Activated CD8-positive, alpha-beta T cell treated with anti-CD3 and anti-CD28 coated beads, Interleukin-2, amount 10 ng/mL, durations not matched to agents 7 days and 5 days (primary cell): ENCODE data around the gene MBD5. TPM values are rescaled to one million over a fixed set of nuclear protein-coding genes. Genes with fewer than 3 reads are reported as not detected.

ENCODE experiments used
- ATAC-seq: fragments of 150-1000 bp; cut with Tn5 transposase; one replicate; pipeline ENCODE4 v1.10.0; 2021; ENCODE audit warnings: moderate library complexity
- CTCF ChIA-PET: fragments of 350-600 bp; sonication (Branson Sonifier 250); formaldehyde crosslinking; loops from one replicate; lab custom pipeline; 2021; ENCODE audit warnings: antibody characterized with exemption; lab: Charles Lee
- POLR2A ChIA-PET: fragments of 350-600 bp; sonication (Branson Sonifier 250); formaldehyde crosslinking; loops from one replicate; lab custom pipeline; 2021; ENCODE audit warnings: antibody characterized with exemption; lab: Charles Lee
- DNase-seq: peaks from one replicate; pipeline ENCODE4 v3.0.0-alpha.2; 2020
- H3K27ac Mint-ChIP-seq: one replicate; pipeline ENCODE4 v1.8.0; 2021; ENCODE audit warnings: mild to moderate bottlenecking, mixed read lengths
- H3K27me3 Mint-ChIP-seq: one replicate; pipeline ENCODE4 v1.8.0; 2021; ENCODE audit warnings: low read depth, mixed read lengths
- H3K36me3 Mint-ChIP-seq: one replicate; pipeline ENCODE4 v1.8.0; 2021; ENCODE audit warnings: low read depth, mixed read lengths
- H3K4me1 Mint-ChIP-seq: one replicate; pipeline ENCODE4 v1.8.0; 2021; ENCODE audit warnings: low read depth, mixed read lengths
- H3K4me3 Mint-ChIP-seq: one replicate; pipeline ENCODE4 v1.8.0; 2021; ENCODE audit warnings: mild to moderate bottlenecking, mixed read lengths
- H3K9me3 Mint-ChIP-seq: one replicate; pipeline ENCODE4 v1.8.0; 2022; ENCODE audit warnings: mixed read lengths; ENCODE audit not compliant: insufficient read depth
- total RNA-seq, 2 experiments: library from RNA; stranded (reverse); gene quantifications; one replicate each; pipeline ENCODE4 v1.2.3, GENCODE V29; 2021

The MBD5 gene
- total RNA-seq, 2 experiments from 2014 or later, result 27.0 to 31.3 TPM

GRCh38 chr2:148052687-148053086, 31.8 kb downstream of the MBD5 start:
- Mint-ChIP-seq H3K4me3 (no peak overlapping the region), H3K27ac (no peak overlapping the region), H3K9me3 (no peaks in the 10 kb centered on the region), H3K36me3 (peaks cover 9% of the 10 kb centered on the region), H3K27me3 (no peaks in the 10 kb centered on the region), H3K4me1 (peaks cover 20% of the 10 kb centered on the region)
- ChIA-PET POLR2A (no interaction called here), CTCF (no interaction called here)
- no peak for DNase-seq
- no peak for ATAC-seq

- peaks cover 7% of the 10 kb centered on the region for H3K36me3 Mint-ChIP-seq
- no peak for DNase-seq
- H3K4me3 Mint-ChIP-seq, result no peak overlapping the region
- CTCF ChIA-PET, result no interaction called here
- no peak overlapping the region for H3K27ac Mint-ChIP-seq
- no peaks in the 10 kb centered on the region for H3K9me3 Mint-ChIP-seq
- no peaks in the 10 kb centered on the region for H3K4me1 Mint-ChIP-seq
- no peak for ATAC-seq
- POLR2A ChIA-PET, result no interaction called here
- H3K27me3 Mint-ChIP-seq, result no peaks in the 10 kb centered on the region
Observed at GRCh38 chr2:148058641-148059040, 37.8 kb downstream of the MBD5 start.

- no peak for DNase-seq
- Mint-ChIP-seq H3K4me3 (no peak overlapping the region), H3K27me3 (no peaks in the 10 kb centered on the region), H3K9me3 (no peaks in the 10 kb centered on the region), H3K36me3 (peaks cover 5% of the 10 kb centered on the region), H3K27ac (no peak overlapping the region), H3K4me1 (no peaks in the 10 kb centered on the region)
- CTCF ChIA-PET, result no interaction called here
- POLR2A ChIA-PET, result no interaction called here
- no peak for ATAC-seq
Observed at GRCh38 chr2:148063633-148064032, 42.7 kb downstream of the MBD5 start.

- Mint-ChIP-seq H3K4me3 (no peak overlapping the region), H3K4me1 (no peaks in the 10 kb centered on the region), H3K27ac (no peak overlapping the region), H3K36me3 (peaks cover 3% of the 10 kb centered on the region), H3K27me3 (no peaks in the 10 kb centered on the region), H3K9me3 (no peaks in the 10 kb centered on the region)
- ATAC-seq (no peak), DNase-seq (no peak)
- POLR2A ChIA-PET, result interaction anchor here (0.6 kb wide), 1 partner anchor 44 kb away, joined by 3 read pairs; no protein-coding TSS in a partner anchor
- CTCF ChIA-PET, result no interaction called here
Observed at GRCh38 chr2:148065936-148066335, 45.0 kb downstream of the MBD5 start.

DNA sequence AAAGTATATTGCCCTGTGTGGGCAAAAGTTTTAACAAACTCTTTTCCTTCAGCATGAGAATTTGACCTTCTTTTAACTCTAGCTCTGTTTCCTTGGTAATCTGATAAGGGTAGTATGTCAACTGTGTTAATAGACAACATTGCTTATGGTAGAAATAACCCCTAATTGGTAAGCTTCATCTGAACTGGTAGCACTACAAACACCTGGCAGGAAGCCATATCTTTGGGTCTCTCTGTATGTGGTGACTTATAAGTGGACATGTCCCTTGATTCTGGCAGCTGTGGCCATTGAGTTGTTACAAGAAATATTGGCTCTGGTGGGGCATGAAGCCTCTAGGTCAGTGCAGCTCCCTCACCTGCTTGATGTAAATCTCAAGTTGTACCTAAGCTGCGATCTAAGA, 46.9 kb downstream of the MBD5 start:
- Mint-ChIP-seq H3K4me3 (no peak overlapping the region), H3K27me3 (no peaks in the 10 kb centered on the region), H3K36me3 (peaks cover 3% of the 10 kb centered on the region), H3K27ac (no peak overlapping the region), H3K9me3 (no peaks in the 10 kb centered on the region), H3K4me1 (no peaks in the 10 kb centered on the region)
- ChIA-PET POLR2A (no interaction called here), CTCF (no interaction called here)
- ATAC-seq (no peak), DNase-seq (no peak)

DNA sequence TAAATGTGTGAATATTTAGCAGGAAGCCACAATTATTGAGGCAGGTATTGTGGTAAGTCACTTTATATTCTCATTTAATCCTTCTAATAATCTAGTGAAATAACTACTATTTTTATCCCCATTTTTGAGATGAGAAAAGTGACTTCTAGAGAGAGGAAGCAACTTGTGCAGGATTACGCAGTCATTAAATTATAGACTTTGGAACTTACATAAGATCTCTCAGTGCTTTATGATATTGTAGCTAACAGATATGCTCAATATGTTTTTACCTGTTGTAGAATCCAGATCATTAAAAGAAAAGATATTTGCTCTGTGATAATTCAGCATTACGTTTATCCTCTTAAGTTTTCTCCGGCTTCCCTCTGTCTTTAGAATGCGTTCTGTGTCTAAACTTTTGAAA, 50.5 kb downstream of the MBD5 start:
- Mint-ChIP-seq H3K27ac (no peak overlapping the region), H3K4me1 (no peaks in the 10 kb centered on the region), H3K9me3 (no peaks in the 10 kb centered on the region), H3K36me3 (no peaks in the 10 kb centered on the region), H3K4me3 (no peak overlapping the region), H3K27me3 (no peaks in the 10 kb centered on the region)
- POLR2A ChIA-PET, result no interaction called here
- CTCF ChIA-PET, result no interaction called here
- no peak for ATAC-seq
- no peak for DNase-seq

DNA sequence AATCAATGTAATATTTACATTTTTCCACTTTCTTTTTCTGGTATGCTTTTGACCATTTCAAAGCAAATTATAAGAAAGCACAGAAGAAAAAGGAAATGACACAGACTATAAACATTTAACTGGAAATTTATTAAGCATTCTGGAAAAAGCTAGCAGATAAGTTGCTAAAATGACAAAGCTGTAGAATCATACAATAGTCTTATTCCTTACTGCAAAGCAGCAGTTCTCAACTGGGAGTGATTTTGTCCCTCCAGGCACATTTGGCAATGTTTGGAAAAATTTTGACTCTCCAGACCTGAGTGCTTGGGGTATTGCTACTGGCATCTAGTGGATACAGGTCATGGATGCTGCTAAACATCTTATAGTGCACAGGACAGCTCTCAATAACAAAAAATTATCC, 75.1 kb downstream of the MBD5 start:
- DNase-seq, result no peak
- no peak overlapping the region for H3K4me3 Mint-ChIP-seq
- peaks cover 6% of the 10 kb centered on the region for H3K9me3 Mint-ChIP-seq
- no peak for ATAC-seq
- POLR2A ChIA-PET, result no interaction called here
- H3K27me3 Mint-ChIP-seq, result no peaks in the 10 kb centered on the region
- no peaks in the 10 kb centered on the region for H3K4me1 Mint-ChIP-seq
- H3K36me3 Mint-ChIP-seq, result no peaks in the 10 kb centered on the region
- no peak overlapping the region for H3K27ac Mint-ChIP-seq
- CTCF ChIA-PET, result no interaction called here

- ATAC-seq (no peak), DNase-seq (no peak)
- Mint-ChIP-seq H3K9me3 (no peaks in the 10 kb centered on the region), H3K36me3 (no peaks in the 10 kb centered on the region), H3K27me3 (no peaks in the 10 kb centered on the region), H3K27ac (no peak overlapping the region), H3K4me1 (no peaks in the 10 kb centered on the region), H3K4me3 (no peak overlapping the region)
- POLR2A ChIA-PET, result interaction anchor here (0.6 kb wide), 1 partner anchor 784 kb away, joined by 5 read pairs; no protein-coding TSS in a partner anchor
- CTCF ChIA-PET, result interaction anchor here (1.2 kb wide), 1 partner anchor 82 kb away, joined by 3 read pairs; the partner anchor contains the start of genes MBD5 and ORC4
Observed at GRCh38 chr2:148102641-148103040, 81.8 kb downstream of the MBD5 start.

- H3K4me3 Mint-ChIP-seq, result no peak overlapping the region
- no peaks in the 10 kb centered on the region for H3K9me3 Mint-ChIP-seq
- H3K27me3 Mint-ChIP-seq, result no peaks in the 10 kb centered on the region
- ChIA-PET POLR2A (no interaction called here), CTCF (no interaction called here)
- DNase-seq (no peak), ATAC-seq (no peak)
- peaks cover 3% of the 10 kb centered on the region for H3K36me3 Mint-ChIP-seq
- no peak overlapping the region for H3K27ac Mint-ChIP-seq
- no peaks in the 10 kb centered on the region for H3K4me1 Mint-ChIP-seq
Observed at GRCh38 chr2:148103946-148104345, 83.1 kb downstream of the MBD5 start.

GRCh38 chr2:148106331-148106730, 85.4 kb downstream of the MBD5 start:
- Mint-ChIP-seq H3K9me3 (no peaks in the 10 kb centered on the region), H3K4me1 (peaks cover 11% of the 10 kb centered on the region), H3K36me3 (peaks cover 3% of the 10 kb centered on the region), H3K27ac (no peak overlapping the region), H3K27me3 (no peaks in the 10 kb centered on the region), H3K4me3 (no peak overlapping the region)
- DNase-seq (no peak), ATAC-seq (no peak)
- POLR2A ChIA-PET, result no interaction called here
- CTCF ChIA-PET, result no interaction called here

DNA sequence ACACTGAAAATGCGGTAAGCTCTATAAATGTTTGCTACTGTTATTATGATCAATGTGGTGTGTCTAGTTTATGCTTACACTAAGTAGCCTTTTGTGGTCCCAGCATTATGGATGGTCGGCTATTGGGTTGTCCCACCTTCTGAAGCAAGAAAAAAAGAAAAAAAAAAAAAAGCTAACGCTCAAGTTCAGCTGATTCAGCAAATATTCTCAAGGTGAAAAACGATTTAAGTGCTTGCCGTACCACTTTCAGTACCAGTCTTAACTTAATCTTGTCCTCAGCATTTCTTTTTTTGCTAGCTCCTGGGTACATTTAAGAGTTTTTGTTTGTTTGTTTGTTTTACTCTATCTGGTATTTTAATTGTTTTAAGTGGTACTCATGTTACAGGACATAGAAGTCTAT, 87.5 kb downstream of the MBD5 start:
- Mint-ChIP-seq H3K4me3 (no peak overlapping the region), H3K27me3 (no peaks in the 10 kb centered on the region), H3K4me1 (peaks cover 11% of the 10 kb centered on the region), H3K36me3 (peaks cover 5% of the 10 kb centered on the region), H3K27ac (no peak overlapping the region), H3K9me3 (no peaks in the 10 kb centered on the region)
- POLR2A ChIA-PET, result no interaction called here
- no peak for DNase-seq
- no peak for ATAC-seq
- CTCF ChIA-PET, result no interaction called here

DNA sequence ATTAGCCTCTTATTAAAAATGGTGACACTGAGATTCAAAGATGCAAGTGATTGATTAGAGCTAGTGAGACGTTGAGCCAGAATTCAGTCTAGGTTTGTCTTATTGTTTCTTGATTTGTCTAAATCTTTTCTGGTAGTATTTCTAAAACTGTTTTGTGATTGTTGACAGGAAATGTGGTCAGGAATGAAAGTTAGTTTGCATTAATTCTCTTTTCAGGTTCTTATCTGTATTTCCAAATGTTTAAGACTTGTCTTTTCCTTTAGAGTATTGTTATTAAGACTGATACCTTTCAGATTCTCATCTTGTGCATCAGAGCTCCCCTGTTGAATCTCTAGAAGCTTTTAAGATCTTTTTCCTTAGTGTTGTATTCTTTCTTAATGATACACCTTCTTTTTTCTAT, 89.3 kb downstream of the MBD5 start:
- ChIA-PET CTCF (interaction anchor here (0.7 kb wide), 1 partner anchor 26 kb away, joined by 3 read pairs; no protein-coding TSS in a partner anchor), POLR2A (interaction anchor here (0.6 kb wide), 1 partner anchor 44 kb away, joined by 3 read pairs; no protein-coding TSS in a partner anchor)
- no peak for DNase-seq
- Mint-ChIP-seq H3K9me3 (no peaks in the 10 kb centered on the region), H3K4me3 (no peak overlapping the region), H3K27me3 (no peaks in the 10 kb centered on the region), H3K36me3 (peaks cover 5% of the 10 kb centered on the region), H3K27ac (no peak overlapping the region), H3K4me1 (peaks cover 11% of the 10 kb centered on the region)
- ATAC-seq, result no peak

DNA sequence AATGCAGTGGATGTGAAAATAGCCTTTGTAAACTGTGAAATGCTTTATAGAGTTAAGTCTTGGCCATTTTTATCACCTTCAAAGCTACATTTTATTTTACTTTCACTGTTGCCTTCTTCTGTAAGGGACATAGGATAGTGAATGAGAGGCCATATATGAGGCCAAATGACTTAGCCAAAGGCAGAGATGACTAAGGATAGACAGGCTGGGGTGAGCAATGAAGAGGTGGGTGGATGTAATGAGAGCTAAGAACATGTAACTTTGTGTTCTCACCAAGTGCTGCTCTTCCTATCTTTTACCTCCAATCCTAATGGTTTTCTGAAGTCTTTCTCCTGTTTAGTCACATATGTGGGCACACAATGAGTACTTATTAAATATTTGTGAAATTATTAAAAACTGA, 101.9 kb downstream of the MBD5 start:
- Mint-ChIP-seq H3K36me3 (peaks cover 4% of the 10 kb centered on the region), H3K27ac (no peak overlapping the region), H3K27me3 (no peaks in the 10 kb centered on the region), H3K9me3 (no peaks in the 10 kb centered on the region), H3K4me1 (no peaks in the 10 kb centered on the region), H3K4me3 (no peak overlapping the region)
- no peak for DNase-seq
- CTCF ChIA-PET, result no interaction called here
- POLR2A ChIA-PET, result no interaction called here
- ATAC-seq, result no peak
